Liver (tissue), 9 donors: Measurements from ENCODE around the gene MT1E. TPM values are rescaled to one million over a fixed set of nuclear protein-coding genes. Genes with fewer than 3 reads are reported as not detected.
"Not testable (repeated sequence)": the region's sequence is repeated elsewhere in the genome, so short reads cannot be mapped to it uniquely, and the experiment has no call there.

Experiments
- DNase-seq: peaks from one replicate; pipeline ENCODE4 v3.0.0-alpha.2; 2017; ENCODE audit warnings: low spot score
- H3K27ac ChIP-seq, 2 donors: one replicate each; pipeline ENCODE4 v1.7.0; 2013; ENCODE audit warnings: inconsistent platforms in 2 of 2, low read length in 2 of 2, control low read depth in 1 of 2, low read depth in 1 of 2, mild to moderate bottlenecking in 1 of 2
- H3K27me3 ChIP-seq, 4 donors: one replicate each; pipeline versions ENCODE4 v1.6.1 to v1.7.0; 2013; ENCODE audit warnings: low read length in 3 of 4, inconsistent platforms in 1 of 4, mild to moderate bottlenecking in 1 of 4, moderate library complexity in 1 of 4; ENCODE audit not compliant: control insufficient read depth in 4 of 4, insufficient read depth in 4 of 4
- H3K36me3 ChIP-seq, 4 donors: one replicate each; pipeline versions ENCODE4 v1.6.1 to v1.7.0; 2013; ENCODE audit warnings: low read length in 3 of 4, mild to moderate bottlenecking in 3 of 4, low read depth in 1 of 4, moderate library complexity in 1 of 4; ENCODE audit not compliant: control insufficient read depth in 4 of 4, insufficient read depth in 3 of 4
- H3K4me1 ChIP-seq, 4 donors: one replicate each; pipeline versions ENCODE4 v1.6.1 to v1.7.0; 2013; ENCODE audit warnings: low read length in 3 of 4, mild to moderate bottlenecking in 3 of 4, moderate library complexity in 1 of 4; ENCODE audit not compliant: control insufficient read depth in 4 of 4, insufficient read depth in 4 of 4
- H3K4me3 ChIP-seq, 3 donors: one replicate each; pipeline versions ENCODE4 v1.6.1 to v1.7.0; 2013; ENCODE audit warnings: low read length in 3 of 3, control low read depth in 1 of 3, low read depth in 1 of 3, mild to moderate bottlenecking in 1 of 3
- H3K9ac ChIP-seq, 2 donors: one replicate each; pipeline ENCODE4 v1.7.0; 2013; ENCODE audit warnings: low read length in 2 of 2, mild to moderate bottlenecking in 2 of 2, moderate library complexity in 2 of 2, control low read depth in 1 of 2, low read depth in 1 of 2
- H3K9me3 ChIP-seq, 4 donors: one replicate each; pipeline versions ENCODE4 v1.6.1 to v1.7.0; 2013; ENCODE audit warnings: low read length in 3 of 4; ENCODE audit not compliant: control insufficient read depth in 4 of 4
- EGR1 ChIP-seq, 2 donors: IDR thresholded peaks; 2 replicates each; pipeline ENCODE4 v1.6.1; 2016 to 2018; ENCODE audit warnings: antibody characterized with exemption in 2 of 2, low read depth in 2 of 2
- FOXA1 ChIP-seq: IDR thresholded peaks from 2 replicates; pipeline ENCODE4 v1.6.1; 2016; ENCODE audit warnings: antibody characterized with exemption
- GABPA ChIP-seq, 2 donors: IDR thresholded peaks in 1 of 2; conservative IDR thresholded peaks in 1 of 2; 2 replicates each; pipeline ENCODE4 v1.6.1; 2016; ENCODE audit warnings: antibody characterized with exemption in 2 of 2, mild to moderate bottlenecking in 1 of 2, moderate library complexity in 1 of 2
- JUND ChIP-seq, 2 donors: IDR thresholded peaks; 2 replicates each; pipeline ENCODE4 v1.6.1; 2016; ENCODE audit warnings: antibody characterized with exemption in 2 of 2
- RAD21 ChIP-seq, 2 donors: IDR thresholded peaks; 2 replicates each; pipeline ENCODE4 v1.6.1; 2016; ENCODE audit warnings: antibody characterized with exemption in 2 of 2, mild to moderate bottlenecking in 2 of 2
- SP1 ChIP-seq: IDR thresholded peaks from 2 replicates; pipeline ENCODE4 v1.6.1; 2018; ENCODE audit warnings: antibody characterized with exemption, mild to moderate bottlenecking
- TAF1 ChIP-seq: conservative IDR thresholded peaks from 2 replicates; pipeline ENCODE4 v1.6.1; 2016; ENCODE audit warnings: antibody characterized with exemption, mild to moderate bottlenecking
- WGBS: extraction: QIAGEN DNeasy Blood & Tissue Kit; methylation state at CpG from one replicate; pipeline ENCODE4 v1.1.7; 2013; 5-methylcytosine and 5-hydroxymethylcytosine counted together
- polyA plus RNA-seq, 2 donors: library from polyadenylated mRNA; stranded (reverse) in 1 of 2; unstranded in 1 of 2; fragments of 200-250 nt in 1 of 2; fragments of >200 nt in 1 of 2; fragmentation: Nextera tagmentation in 1 of 2; extraction: Ambion mirVana in 1 of 2; gene quantifications; one replicate each; pipeline versions ENCODE4 v1.2.1 to v1.2.3, GENCODE V29; 2013 to 2015
- total RNA-seq, 2 donors: library from RNA; depleted of rRNA; stranded (reverse); fragments of >200 nt; gene quantifications; one replicate each; pipeline ENCODE4 v1.2.3, GENCODE V29; 2014
- TF ChIP-seq, protein P1 (sequence below): fragments of 150-350 bp; IDR thresholded peaks from 2 replicates; pipeline ENCODE4 v1.5.1; 2017; ENCODE audit warnings: improper control_type of control experiment, low read depth, low read length; ENCODE audit not compliant: missing input control
- TF ChIP-seq, protein P2 (sequence below): IDR thresholded peaks from 2 replicates; pipeline ENCODE4 v1.6.1; 2016; ENCODE audit warnings: antibody characterized with exemption
- donor health status: healthy.
- donor health status: healthy.
- donor health status: healthy.
- donor health status: healthy.
- donor health status: healthy.

MT1E gene
- total and polyA plus RNA-seq, 4 donors = 206 to 1,831 (median 808) TPM

DNA sequence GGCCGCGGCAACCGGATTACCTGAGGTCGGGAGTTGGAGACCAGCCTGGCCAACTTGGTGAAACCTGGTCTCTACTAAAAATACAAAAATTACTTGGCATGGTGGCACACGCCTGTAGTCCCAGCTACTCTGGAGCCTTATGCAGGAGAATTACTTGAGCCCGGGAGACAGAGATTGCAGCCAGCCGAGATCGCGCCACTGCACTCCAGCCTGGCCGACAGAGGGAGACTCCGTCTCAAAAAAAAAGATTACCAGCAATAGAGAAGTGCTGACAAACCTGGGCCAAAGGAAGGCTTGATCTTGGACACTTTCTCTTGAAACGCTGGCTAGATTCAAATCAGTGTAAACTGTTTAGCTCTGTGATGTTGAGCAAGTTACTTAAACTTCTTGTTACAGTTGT lies 48.3 kb downstream of the MT1E start:
- H3K27ac ChIP-seq = no peak overlapping the region
- peaks cover 0 to 9% (median 6%) of the 10 kb centered on the region in 4 donors for H3K4me1 ChIP-seq
- TF ChIP-seq, protein P1, sequence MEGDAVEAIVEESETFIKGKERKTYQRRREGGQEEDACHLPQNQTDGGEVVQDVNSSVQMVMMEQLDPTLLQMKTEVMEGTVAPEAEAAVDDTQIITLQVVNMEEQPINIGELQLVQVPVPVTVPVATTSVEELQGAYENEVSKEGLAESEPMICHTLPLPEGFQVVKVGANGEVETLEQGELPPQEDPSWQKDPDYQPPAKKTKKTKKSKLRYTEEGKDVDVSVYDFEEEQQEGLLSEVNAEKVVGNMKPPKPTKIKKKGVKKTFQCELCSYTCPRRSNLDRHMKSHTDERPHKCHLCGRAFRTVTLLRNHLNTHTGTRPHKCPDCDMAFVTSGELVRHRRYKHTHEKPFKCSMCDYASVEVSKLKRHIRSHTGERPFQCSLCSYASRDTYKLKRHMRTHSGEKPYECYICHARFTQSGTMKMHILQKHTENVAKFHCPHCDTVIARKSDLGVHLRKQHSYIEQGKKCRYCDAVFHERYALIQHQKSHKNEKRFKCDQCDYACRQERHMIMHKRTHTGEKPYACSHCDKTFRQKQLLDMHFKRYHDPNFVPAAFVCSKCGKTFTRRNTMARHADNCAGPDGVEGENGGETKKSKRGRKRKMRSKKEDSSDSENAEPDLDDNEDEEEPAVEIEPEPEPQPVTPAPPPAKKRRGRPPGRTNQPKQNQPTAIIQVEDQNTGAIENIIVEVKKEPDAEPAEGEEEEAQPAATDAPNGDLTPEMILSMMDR = peak; percentile 71
- TF ChIP-seq RAD21 (IDR thresholded peaks at IDR 0.05) (peak; percentile 84 to 86), EGR1 (IDR thresholded peaks at IDR 0.05; ENCODE audit: low read depth in 2 of 2) (no peak)
- no peaks in the 10 kb centered on the region for H3K27me3 ChIP-seq
- 32% methylated on average over 12 of the region's 12 CpGs for WGBS
- H3K9me3 ChIP-seq = no peaks in the 10 kb centered on the region
- no peak overlapping the region for H3K4me3 ChIP-seq
- H3K9ac ChIP-seq = no peak overlapping the region
- DNase-seq = no peak
- no peaks in the 10 kb centered on the region for H3K36me3 ChIP-seq

DNA sequence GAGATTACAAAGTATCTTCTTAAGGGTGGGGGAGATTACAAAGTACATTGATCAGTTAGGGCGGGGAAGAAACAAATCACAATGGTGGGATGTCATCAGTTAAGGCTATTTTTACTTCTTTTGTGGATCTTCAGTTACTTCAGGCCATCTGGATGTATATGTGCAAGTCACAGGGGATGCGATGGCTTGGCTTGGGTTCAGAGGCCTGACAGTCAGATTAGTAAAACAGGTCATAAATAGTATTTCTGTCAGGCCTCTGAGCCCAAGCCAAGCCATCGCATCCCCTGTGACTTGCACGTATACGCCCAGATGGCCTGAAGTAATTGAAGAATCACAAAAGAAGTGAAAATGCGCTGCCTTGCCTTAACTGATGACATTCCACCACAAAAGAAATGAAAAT lies 49.0 kb downstream of the MT1E start:
- H3K27ac ChIP-seq, H3K36me3 ChIP-seq, H3K4me1 ChIP-seq, H3K27me3 ChIP-seq, H3K9me3 ChIP-seq, H3K4me3 ChIP-seq, H3K9ac ChIP-seq, DNase-seq: not testable (repeated sequence)
- 94% methylated on average over 6 of the region's 6 CpGs for WGBS

DNA sequence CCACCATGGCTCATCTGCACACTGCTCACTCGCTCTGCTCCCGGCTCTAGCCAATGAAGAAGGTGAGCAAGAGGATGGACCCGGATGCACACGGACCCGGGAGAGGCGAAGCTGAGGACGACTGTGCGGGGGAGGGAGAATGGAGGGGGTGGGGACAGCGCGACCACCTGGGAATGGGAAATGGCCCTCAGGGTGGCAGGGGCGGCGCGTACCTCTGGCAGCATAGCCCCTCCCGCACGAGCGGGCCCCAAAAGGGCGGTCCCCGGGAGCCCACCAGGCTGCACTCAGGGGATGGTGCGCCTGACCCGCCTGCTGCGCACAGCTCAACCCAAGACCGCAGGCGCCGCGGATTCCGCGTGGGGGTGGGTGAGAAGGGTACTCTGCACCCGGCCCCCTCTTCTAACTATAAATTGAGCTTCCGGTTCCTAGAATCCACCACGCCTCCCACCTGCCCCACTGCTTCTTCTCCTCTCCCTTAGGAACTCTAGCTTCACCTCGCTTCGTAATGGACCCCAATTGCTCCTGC lies 50.2 kb downstream of the MT1E start:
- Histone ChIP-seq H3K27me3 (no peaks in the 10 kb centered on the region), H3K9ac (no peak overlapping the region), H3K9me3 (no peaks in the 10 kb centered on the region), H3K4me1 (peaks cover 0 to 7% (median 2%) of the 10 kb centered on the region in 4 donors), H3K4me3 (peak overlapping the region in 2 of 3 donors; percentile 15 to 17), H3K36me3 (no peaks in the 10 kb centered on the region), H3K27ac (no peak overlapping the region)
- TF ChIP-seq SP1 = no peak
- TF ChIP-seq, protein P1 = no peak
- TF ChIP-seq EGR1 (IDR thresholded peaks at IDR 0.05; ENCODE audit: low read depth in 2 of 2) = no peak
- TF ChIP-seq TAF1 = no peak
- no peak for TF ChIP-seq FOXA1
- TF ChIP-seq RAD21 (IDR thresholded peaks at IDR 0.05) = no peak
- no peak for TF ChIP-seq JUND (IDR thresholded peaks at IDR 0.05)
- TF ChIP-seq GABPA (IDR thresholded peaks at IDR 0.05 in 1 of 2, conservative IDR thresholded peaks at IDR 0.05 in 1 of 2) = no peak
- TF ChIP-seq, protein P2, sequence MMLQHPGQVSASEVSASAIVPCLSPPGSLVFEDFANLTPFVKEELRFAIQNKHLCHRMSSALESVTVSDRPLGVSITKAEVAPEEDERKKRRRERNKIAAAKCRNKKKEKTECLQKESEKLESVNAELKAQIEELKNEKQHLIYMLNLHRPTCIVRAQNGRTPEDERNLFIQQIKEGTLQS = no peak
- WGBS = 27% methylated on average over 32 of the region's 32 CpGs
- no peak for DNase-seq

Other genes starting within 250 kb of the MT1E start
- 100 to 1,000 TPM; 128 to 309 TPM for gene AMFR, start 200.2 kb upstream of the MT1E start, total RNA-seq
- 10 to 100 TPM; 43.3 to 69.1 TPM for gene AMFR, start 200.2 kb upstream of the MT1E start, polyA plus RNA-seq
- gene NUDT21, start 174.4 kb upstream of the MT1E start, total RNA-seq = 10 to 100 TPM; 30.5 to 43.9 TPM
- gene NUDT21, start 174.4 kb upstream of the MT1E start, polyA plus RNA-seq = 10 to 100 TPM; 19.3 to 23.9 TPM
- 10 to 100 TPM; 17.0 to 40.2 TPM for gene OGFOD1, start 174.2 kb upstream of the MT1E start, total RNA-seq
- 10 to 100 TPM; 15.5 to 25.3 TPM for gene OGFOD1, start 174.2 kb upstream of the MT1E start, polyA plus RNA-seq
- gene BBS2, start 105.8 kb upstream of the MT1E start, total RNA-seq = 10 to 100 TPM; 11.3 to 13.8 TPM
- gene BBS2, start 105.8 kb upstream of the MT1E start, polyA plus RNA-seq = 10 to 100 TPM in 1 of 2 donors, 1 to 10 TPM in 1; 7.1 to 10.9 TPM
- gene MT4, start 60.7 kb upstream of the MT1E start, total RNA-seq = not detected
- gene MT4, start 60.7 kb upstream of the MT1E start, polyA plus RNA-seq = not detected
- not detected for gene MT3, start 36.3 kb upstream of the MT1E start, total RNA-seq
- gene MT3, start 36.3 kb upstream of the MT1E start, polyA plus RNA-seq = not detected
- gene MT2A, start 17.2 kb upstream of the MT1E start, total RNA-seq = 100 to 1,000 TPM in 1 of 2 donors, 10 to 100 TPM in 1; 45.8 to 387 TPM
- gene MT2A, start 17.2 kb upstream of the MT1E start, polyA plus RNA-seq = 1,000 to 10,000 TPM; 4,079 to 5,206 TPM
- 100 to 1,000 TPM in 1 of 2 donors, 10 to 100 TPM in 1; 20.4 to 159 TPM for gene MT1M, start 6.9 kb downstream of the MT1E start, total RNA-seq
- 100 to 1,000 TPM; 229 to 343 TPM for gene MT1M, start 6.9 kb downstream of the MT1E start, polyA plus RNA-seq
- gene MT1A, start 12.9 kb downstream of the MT1E start, total RNA-seq = 10 to 100 TPM; 10.1 to 21.9 TPM
- 100 to 1,000 TPM; 127 to 511 TPM for gene MT1A, start 12.9 kb downstream of the MT1E start, polyA plus RNA-seq
- gene MT1B, start 26.1 kb downstream of the MT1E start, total RNA-seq = 1 to 10 TPM in 1 of 2 donors, not detected in 1; 1.5 TPM
- gene MT1B, start 26.1 kb downstream of the MT1E start, polyA plus RNA-seq = 1 to 10 TPM in 1 of 2 donors, not detected in 1; 1.2 TPM
- gene MT1F, start 32.2 kb downstream of the MT1E start, total RNA-seq = 100 to 1,000 TPM in 1 of 2 donors, 10 to 100 TPM in 1; 14.2 to 142 TPM
- gene MT1F, start 32.2 kb downstream of the MT1E start, polyA plus RNA-seq = 100 to 1,000 TPM; 126 to 895 TPM
- 1,000 to 10,000 TPM in 1 of 2 donors, 100 to 1,000 TPM in 1; 152 to 2,353 TPM for gene MT1G, start 42.3 kb downstream of the MT1E start, total RNA-seq
- gene MT1G, start 42.3 kb downstream of the MT1E start, polyA plus RNA-seq = 1,000 to 10,000 TPM; 4,443 to 9,444 TPM
- gene MT1H, start 44.0 kb downstream of the MT1E start, total RNA-seq = 1,000 to 10,000 TPM in 1 of 2 donors, 1 to 10 TPM in 1; 4.4 to 1,396 TPM
- 1,000 to 10,000 TPM in 1 of 2 donors, 100 to 1,000 TPM in 1; 479 to 1,775 TPM for gene MT1H, start 44.0 kb downstream of the MT1E start, polyA plus RNA-seq
- 100 to 1,000 TPM; 213 to 754 TPM for gene MT1X, start 56.7 kb downstream of the MT1E start, total RNA-seq
- 1,000 to 10,000 TPM; 2,051 to 3,979 TPM for gene MT1X, start 56.7 kb downstream of the MT1E start, polyA plus RNA-seq
- 10 to 100 TPM; 11.3 to 31.8 TPM for gene NUP93, start 104.3 kb downstream of the MT1E start, total RNA-seq
- gene NUP93, start 104.3 kb downstream of the MT1E start, polyA plus RNA-seq = 1 to 10 TPM; 8.2 to 8.4 TPM
- under 1 TPM in 1 of 2 donors, not detected in 1; 0.09 TPM for gene SLC12A3, start 239.4 kb downstream of the MT1E start, total RNA-seq
- gene SLC12A3, start 239.4 kb downstream of the MT1E start, polyA plus RNA-seq = not detected